Kidney epithelial cell (primary cell): ENCODE data around the gene TBXAS1. TPM values are rescaled to one million over a fixed set of nuclear protein-coding genes. Genes with fewer than 3 reads are reported as not detected.

Experiments used
- DNase-seq: peaks from one replicate; pipeline ENCODE4 v3.0.0-alpha.2; 2010; ENCODE audit warnings: low read depth
- H3K27me3 ChIP-seq: 2 replicates; pipeline ENCODE4 v1.6.0; 2011; ENCODE audit warnings: low read length; ENCODE audit not compliant: control insufficient read depth, insufficient read depth
- H3K36me3 ChIP-seq: 2 replicates; pipeline ENCODE4 v1.5.1; 2011; ENCODE audit warnings: low read length; ENCODE audit not compliant: control insufficient read depth, insufficient read depth
- H3K4me3 ChIP-seq: 2 replicates; pipeline ENCODE4 v1.5.1; 2011; ENCODE audit warnings: low read depth, mild to moderate bottlenecking, control low read depth, low read length
- CTCF ChIP-seq: IDR thresholded peaks from 2 replicates; pipeline ENCODE4 v1.5.1; 2011; ENCODE audit warnings: mild to moderate bottlenecking, moderate library complexity, low read length, control low read depth, inconsistent platforms; ENCODE audit not compliant: insufficient read depth, poor library complexity, severe bottlenecking
- total RNA-seq: library from RNA; depleted of rRNA; stranded (reverse); fragments of >200 nt; gene quantifications from 2 replicates; pipeline ENCODE4 v1.2.3, GENCODE V29; 2015

TBXAS1 gene
- total RNA-seq, 1 donor from 2014 or later, result 7.8 TPM

- no peaks in the 10 kb centered on the region for H3K27me3 ChIP-seq
- no peak overlapping the region for H3K4me3 ChIP-seq
- no peaks in the 10 kb centered on the region for H3K36me3 ChIP-seq
- TF ChIP-seq CTCF, result no peak
- DNase-seq, result no peak
Measured at GRCh38 chr7:139820089-139820488, 9.0 kb upstream of the TBXAS1 start.

GRCh38 chr7:139821349-139822105 lies 7.5 kb upstream of the TBXAS1 start:
- Histone ChIP-seq H3K36me3 (no peaks in the 10 kb centered on the region), H3K4me3 (no peak overlapping the region), H3K27me3 (no peaks in the 10 kb centered on the region)
- no peak for TF ChIP-seq CTCF
- DNase-seq, result no peak

- no peaks in the 10 kb centered on the region for H3K27me3 ChIP-seq
- H3K36me3 ChIP-seq, result no peaks in the 10 kb centered on the region
- DNase-seq, result no peak
- H3K4me3 ChIP-seq, result no peak overlapping the region
- no peak for TF ChIP-seq CTCF
Measured at GRCh38 chr7:139822855-139823254, 6.2 kb upstream of the TBXAS1 start.

GRCh38 chr7:139823959-139824521 lies 5.0 kb upstream of the TBXAS1 start:
- Histone ChIP-seq H3K27me3 (no peaks in the 10 kb centered on the region), H3K36me3 (no peaks in the 10 kb centered on the region), H3K4me3 (no peak overlapping the region)
- no peak for DNase-seq
- no peak for TF ChIP-seq CTCF

GRCh38 chr7:139825666-139826290 lies 3.3 kb upstream of the TBXAS1 start:
- Histone ChIP-seq H3K36me3 (no peaks in the 10 kb centered on the region), H3K4me3 (no peak overlapping the region), H3K27me3 (no peaks in the 10 kb centered on the region)
- no peak for DNase-seq
- TF ChIP-seq CTCF, result no peak
